ENCODE measurements around the gene GLRB. TPM values are rescaled to one million over a fixed set of nuclear protein-coding genes. Genes with fewer than 3 reads are reported as not detected.

GLRB gene
- 27.1 and 32.4 TPM in 2 replicates for total RNA-seq

- H3K36me3 ChIP-seq (ENCODE audit: insufficient read depth, low read length), result no peaks in the 10 kb centered on the region
- peaks cover 3% of the 10 kb centered on the region for H3K79me2 ChIP-seq (ENCODE audit: insufficient read depth, low read length)
- peaks cover 8% of the 10 kb centered on the region for H3K4me1 ChIP-seq (ENCODE audit: insufficient read depth, low read length)
- H3K4me2 ChIP-seq (ENCODE audit: insufficient read depth, low read length), result peak within 1 kb of the TSS; percentile 94
- TF ChIP-seq, protein P1, sequence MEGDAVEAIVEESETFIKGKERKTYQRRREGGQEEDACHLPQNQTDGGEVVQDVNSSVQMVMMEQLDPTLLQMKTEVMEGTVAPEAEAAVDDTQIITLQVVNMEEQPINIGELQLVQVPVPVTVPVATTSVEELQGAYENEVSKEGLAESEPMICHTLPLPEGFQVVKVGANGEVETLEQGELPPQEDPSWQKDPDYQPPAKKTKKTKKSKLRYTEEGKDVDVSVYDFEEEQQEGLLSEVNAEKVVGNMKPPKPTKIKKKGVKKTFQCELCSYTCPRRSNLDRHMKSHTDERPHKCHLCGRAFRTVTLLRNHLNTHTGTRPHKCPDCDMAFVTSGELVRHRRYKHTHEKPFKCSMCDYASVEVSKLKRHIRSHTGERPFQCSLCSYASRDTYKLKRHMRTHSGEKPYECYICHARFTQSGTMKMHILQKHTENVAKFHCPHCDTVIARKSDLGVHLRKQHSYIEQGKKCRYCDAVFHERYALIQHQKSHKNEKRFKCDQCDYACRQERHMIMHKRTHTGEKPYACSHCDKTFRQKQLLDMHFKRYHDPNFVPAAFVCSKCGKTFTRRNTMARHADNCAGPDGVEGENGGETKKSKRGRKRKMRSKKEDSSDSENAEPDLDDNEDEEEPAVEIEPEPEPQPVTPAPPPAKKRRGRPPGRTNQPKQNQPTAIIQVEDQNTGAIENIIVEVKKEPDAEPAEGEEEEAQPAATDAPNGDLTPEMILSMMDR (IDR thresholded peaks at IDR 0.05; ENCODE audit: extremely low read depth, low read depth, low read length), result no peak
- H3K4me3 ChIP-seq (ENCODE audit: insufficient read depth, low read length), result peak within 1 kb of the TSS; percentile 86
- peak within 1 kb of the TSS; percentile 44 for H3K27ac ChIP-seq (ENCODE audit: low read depth, low read length)
- peak; percentile 93 for DNase-seq (ENCODE audit: insufficient read length, low spot score, missing footprints)
- no peaks in the 10 kb centered on the region for H3K9me3 ChIP-seq (ENCODE audit: low read depth, low read length)
- H3K27me3 ChIP-seq (ENCODE audit: insufficient read depth, low read length), result no peaks in the 10 kb centered on the region
- peak within 1 kb of the TSS; percentile 97 for H2AFZ ChIP-seq (ENCODE audit: low read length)
- no peaks in the 10 kb centered on the region for H4K20me1 ChIP-seq (ENCODE audit: insufficient read depth, low read length)
Observed at GRCh38 chr4:157075811-157076577, at the start of gene GLRB. TSS of gene GLRB (plus strand) at chr4:157076150. CDS start at chr4:157078025, 1,875 bp downstream.

- Histone ChIP-seq H2AFZ (ENCODE audit: low read length) (no peak overlapping the region), H3K4me3 (ENCODE audit: insufficient read depth, low read length) (no peak overlapping the region), H3K27ac (ENCODE audit: low read depth, low read length) (no peak overlapping the region), H4K20me1 (ENCODE audit: insufficient read depth, low read length) (no peaks in the 10 kb centered on the region), H3K36me3 (ENCODE audit: insufficient read depth, low read length) (no peaks in the 10 kb centered on the region), H3K27me3 (ENCODE audit: insufficient read depth, low read length) (no peaks in the 10 kb centered on the region), H3K9me3 (ENCODE audit: low read depth, low read length) (no peaks in the 10 kb centered on the region), H3K4me2 (ENCODE audit: insufficient read depth, low read length) (no peak overlapping the region), H3K79me2 (ENCODE audit: insufficient read depth, low read length) (no peaks in the 10 kb centered on the region), H3K4me1 (ENCODE audit: insufficient read depth, low read length) (no peaks in the 10 kb centered on the region)
- DNase-seq (ENCODE audit: insufficient read length, low spot score, missing footprints), result no peak
- TF ChIP-seq, protein P1 (IDR thresholded peaks at IDR 0.05; ENCODE audit: extremely low read depth, low read depth, low read length), result no peak
Observed at GRCh38 chr4:157035471-157035870, 40.5 kb upstream of the GLRB start.

- TF ChIP-seq, protein P1 (IDR thresholded peaks at IDR 0.05; ENCODE audit: extremely low read depth, low read depth, low read length), result no peak
- H3K27me3 ChIP-seq (ENCODE audit: insufficient read depth, low read length), result no peaks in the 10 kb centered on the region
Observed at GRCh38 chr4:157040405-157040804, 35.5 kb upstream of the GLRB start.

GRCh38 chr4:157043131-157043530 is 32.8 kb upstream of the GLRB start:
- Histone ChIP-seq H3K27me3 (ENCODE audit: insufficient read depth, low read length) (no peaks in the 10 kb centered on the region), H2AFZ (ENCODE audit: low read length) (peak overlapping the region; percentile 71), H3K79me2 (ENCODE audit: insufficient read depth, low read length) (no peaks in the 10 kb centered on the region), H3K36me3 (ENCODE audit: insufficient read depth, low read length) (no peaks in the 10 kb centered on the region), H3K9me3 (ENCODE audit: low read depth, low read length) (no peaks in the 10 kb centered on the region), H3K4me2 (ENCODE audit: insufficient read depth, low read length) (peak overlapping the region; percentile 18), H3K4me1 (ENCODE audit: insufficient read depth, low read length) (peaks cover 16% of the 10 kb centered on the region), H3K4me3 (ENCODE audit: insufficient read depth, low read length) (no peak overlapping the region), H4K20me1 (ENCODE audit: insufficient read depth, low read length) (no peaks in the 10 kb centered on the region), H3K27ac (ENCODE audit: low read depth, low read length) (no peak overlapping the region)
- TF ChIP-seq, protein P1 (IDR thresholded peaks at IDR 0.05; ENCODE audit: extremely low read depth, low read depth, low read length), result peak; percentile 38
- DNase-seq (ENCODE audit: insufficient read length, low spot score, missing footprints), result no peak

More at GRCh38 chr4:157040405-157040804, 35.5 kb upstream of the GLRB start:
- no peaks in the 10 kb centered on the region for H3K9me3 ChIP-seq (ENCODE audit: low read depth, low read length)
- no peak for DNase-seq (ENCODE audit: insufficient read length, low spot score, missing footprints)
- H4K20me1 ChIP-seq (ENCODE audit: insufficient read depth, low read length), result no peaks in the 10 kb centered on the region
- H3K4me2 ChIP-seq (ENCODE audit: insufficient read depth, low read length), result no peak overlapping the region
- H3K79me2 ChIP-seq (ENCODE audit: insufficient read depth, low read length), result no peaks in the 10 kb centered on the region
- H3K4me1 ChIP-seq (ENCODE audit: insufficient read depth, low read length), result peaks cover 9% of the 10 kb centered on the region
- no peak overlapping the region for H3K4me3 ChIP-seq (ENCODE audit: insufficient read depth, low read length)
- H3K36me3 ChIP-seq (ENCODE audit: insufficient read depth, low read length), result no peaks in the 10 kb centered on the region
- H2AFZ ChIP-seq (ENCODE audit: low read length), result no peak overlapping the region
- no peak overlapping the region for H3K27ac ChIP-seq (ENCODE audit: low read depth, low read length)
